Testis (tissue), 3 donors: ENCODE measurements around the gene SART1. TPM values are rescaled to one million over a fixed set of nuclear protein-coding genes. Genes with fewer than 3 reads are reported as not detected.

Experiments used
- DNase-seq: peaks from one replicate; pipeline ENCODE4 v3.0.0-alpha.2; 2019
- H3K27ac ChIP-seq, 2 donors: fragments of 200-600 bp; sonication (generic); one replicate each; pipeline ENCODE4 v1.5.1; 2019
- H3K27me3 ChIP-seq: fragments of 200-600 bp; sonication (generic); one replicate; pipeline ENCODE4 v1.5.1; 2019
- H3K36me3 ChIP-seq: fragments of 200-600 bp; sonication (generic); one replicate; pipeline ENCODE4 v1.5.1; 2017; ENCODE audit warnings: low read depth; ENCODE audit errors: missing control alignments
- H3K4me1 ChIP-seq: fragments of 200-600 bp; sonication (generic); one replicate; pipeline ENCODE4 v1.5.1; 2019
- H3K4me3 ChIP-seq, 2 donors: fragments of 200-600 bp; sonication (generic); one replicate each; pipeline ENCODE4 v1.5.1; 2017 to 2019
- H3K9me3 ChIP-seq: fragments of 200-600 bp; sonication (generic); one replicate; pipeline ENCODE4 v1.5.1; 2017
- CTCF ChIP-seq, 3 experiments: fragments of 450-650 bp in 2 of 3; fragments of 200-600 bp in 1 of 3; sonication (generic) in 1 of 3; IDR thresholded peaks; one replicate each; pipeline ENCODE4 v1.5.1; 2016 to 2019; ENCODE audit warnings: antibody characterized with exemption in 3 of 3, mild to moderate bottlenecking in 2 of 3, moderate library complexity in 1 of 3
- POLR2A ChIP-seq: fragments of 450-650 bp; IDR thresholded peaks from one replicate; pipeline ENCODE4 v1.6.1; 2017; ENCODE audit warnings: antibody characterized with exemption, mild to moderate bottlenecking, moderate library complexity
- WGBS, 2 donors: methylation state at CpG; one replicate each; pipeline ENCODE4 v1.1.5; 2018; 5-methylcytosine and 5-hydroxymethylcytosine counted together
- intact Hi-C: fragments of 100-400 bp; cut with DNase I; formaldehyde crosslinking; loops from one replicate; pipeline ENCODE4 v1.15.1; 2023; ENCODE audit warnings: low total_unique reads
- polyA plus RNA-seq: library from polyadenylated mRNA; stranded (reverse); fragments of 350-450 nt; fragmentation: Illumina TruSeq; extraction: RNeasy Lipid Tissue Mini Kit (QIAGEN cat#74804); gene quantifications from one replicate; pipeline ENCODE4 v1.2.3, GENCODE V29; 2014; ENCODE audit warnings: low read depth, low replicate concordance; ENCODE audit not compliant: insufficient read depth
- total RNA-seq, 2 donors: library from RNA; depleted of rRNA; stranded (reverse); fragments of >200 nt; gene quantifications; one replicate each; pipeline ENCODE4 v1.2.3, GENCODE V29; 2016

Gene SART1
- total and polyA plus RNA-seq, 3 donors from 2014 or later, result 56.8 to 102 (median 81.1) TPM

GRCh38 chr11:65987336-65987735, 25.8 kb downstream of the SART1 start:
- Histone ChIP-seq H3K4me1 (no peaks in the 10 kb centered on the region), H3K27ac (no peak overlapping the region), H3K27me3 (no peaks in the 10 kb centered on the region), H3K9me3 (no peaks in the 10 kb centered on the region), H3K36me3 (no peaks in the 10 kb centered on the region), H3K4me3 (no peak overlapping the region)
- 69 to 77% methylated on average over 9 of the region's 9 CpGs for WGBS, 2 donors
- TF ChIP-seq POLR2A, result no peak
- no peak for TF ChIP-seq CTCF (IDR thresholded peaks at IDR 0.05)
- no peak for DNase-seq
- intact Hi-C loops, result loop anchor here (10.0 kb wide), 1 partner anchor 103 kb away; the partner anchor contains the start of gene FIBP

GRCh38 chr11:65988791-65989592, 27.5 kb downstream of the SART1 start:
- Histone ChIP-seq H3K4me1 (no peaks in the 10 kb centered on the region), H3K36me3 (no peaks in the 10 kb centered on the region), H3K4me3 (no peak overlapping the region), H3K27ac (no peak overlapping the region), H3K9me3 (no peaks in the 10 kb centered on the region), H3K27me3 (no peaks in the 10 kb centered on the region)
- WGBS, 2 donors, result 32 to 39% methylated on average over 10 of the region's 10 CpGs
- intact Hi-C loops, result loop anchor here (10.0 kb wide), 1 partner anchor 104 kb away; the partner anchor contains the start of gene FIBP
- TF ChIP-seq POLR2A (no peak), CTCF (IDR thresholded peaks at IDR 0.05) (peak; percentile 86 to 97 (median 93))
- peak; percentile 96 for DNase-seq

- TF ChIP-seq POLR2A, result no peak
- no peak for TF ChIP-seq CTCF (IDR thresholded peaks at IDR 0.05)
- DNase-seq, result no peak
- no peak overlapping the region for H3K27ac ChIP-seq
- H3K4me1 ChIP-seq, result no peaks in the 10 kb centered on the region
- H3K4me3 ChIP-seq, result no peak overlapping the region
- no peaks in the 10 kb centered on the region for H3K9me3 ChIP-seq
- WGBS, 2 donors, result 59 to 63% methylated on average over 5 of the region's 5 CpGs
- intact Hi-C loops, result no loop called here
- no peaks in the 10 kb centered on the region for H3K36me3 ChIP-seq
- no peaks in the 10 kb centered on the region for H3K27me3 ChIP-seq
Observed at GRCh38 chr11:65992056-65992455, 30.5 kb downstream of the SART1 start.

- no peak overlapping the region for H3K4me3 ChIP-seq
- H3K36me3 ChIP-seq, result no peaks in the 10 kb centered on the region
- TF ChIP-seq POLR2A (no peak), CTCF (IDR thresholded peaks at IDR 0.05) (no peak)
- WGBS, 2 donors, result 73 to 77% methylated on average over 2 of the region's 2 CpGs
- no peak for DNase-seq
- no peak overlapping the region for H3K27ac ChIP-seq
- no peaks in the 10 kb centered on the region for H3K27me3 ChIP-seq
- H3K9me3 ChIP-seq, result no peaks in the 10 kb centered on the region
- H3K4me1 ChIP-seq, result peaks cover 8% of the 10 kb centered on the region
- intact Hi-C loops, result no loop called here
Observed at GRCh38 chr11:65997286-65997685, 35.8 kb downstream of the SART1 start.
